ENCODE results near the gene OR7C1.

- TF ChIP-seq CTCF (IDR thresholded peaks at IDR 0.05) = no peak
- TF ChIP-seq POLR2A (IDR thresholded peaks at IDR 0.05) = no peak
These were observed 67.5 kb downstream of the OR7C1 start for GRCh38 chr19:14767466-14767971.
